HG03095 (cell line): Measurements from ENCODE around the gene CMTM8.
"Not testable (repeated sequence)": the region's sequence is repeated elsewhere in the genome, so short reads cannot be mapped to it uniquely, and the experiment has no call there.

ENCODE experiments used
- ATAC-seq: cut with Tn5 transposase; IDR thresholded peaks from one replicate; pipeline ENCODE4 v1.9.1; 2021; ENCODE audit warnings: moderate library complexity; ENCODE audit not compliant: unreplicated experiment

Gene CMTM8

GRCh38 chr3:32373276-32373675 lies 134.8 kb downstream of the CMTM8 start:
- ATAC-seq, result no peak

GRCh38 chr3:32373844-32374243 lies 135.4 kb downstream of the CMTM8 start:
- no peak for ATAC-seq

GRCh38 chr3:32374788-32375595 lies 136.5 kb downstream of the CMTM8 start:
- ATAC-seq, result no peak

- no peak for ATAC-seq
These were observed 137.1 kb downstream of the CMTM8 start for GRCh38 chr3:32375596-32375930.

GRCh38 chr3:32376115-32376514 lies 137.6 kb downstream of the CMTM8 start:
- ATAC-seq, result no peak

GRCh38 chr3:32379831-32380500 lies 141.5 kb downstream of the CMTM8 start:
- no peak for ATAC-seq

- no peak for ATAC-seq
These were observed 143.4 kb downstream of the CMTM8 start for GRCh38 chr3:32381922-32382321.

- no peak for ATAC-seq
These were observed 144.7 kb downstream of the CMTM8 start for GRCh38 chr3:32383136-32383711.

- ATAC-seq, result no peak
These were observed 146.5 kb downstream of the CMTM8 start for GRCh38 chr3:32384938-32385337.

GRCh38 chr3:32387512-32387911 lies 149.0 kb downstream of the CMTM8 start:
- no peak for ATAC-seq

- ATAC-seq, result not testable (repeated sequence)
These were observed 151.1 kb downstream of the CMTM8 start for GRCh38 chr3:32389577-32389976.

GRCh38 chr3:32391643-32392535 lies 153.4 kb downstream of the CMTM8 start, which contains the start of gene CMTM7:
Gene CMTM7 (plus strand): TSS chr3:32391853. CDS start chr3:32391907, 54 bp downstream.
- ATAC-seq, result peak; percentile 54

- no peak for ATAC-seq
These were observed 154.2 kb downstream of the CMTM8 start for GRCh38 chr3:32392536-32393302.

- no peak for ATAC-seq
These were observed 157.0 kb downstream of the CMTM8 start for GRCh38 chr3:32395496-32395895.

GRCh38 chr3:32397941-32398340 lies 159.5 kb downstream of the CMTM8 start:
- ATAC-seq, result no peak

- no peak for ATAC-seq
These were observed 160.1 kb downstream of the CMTM8 start for GRCh38 chr3:32398531-32398930.

- no peak for ATAC-seq
These were observed 160.6 kb downstream of the CMTM8 start for GRCh38 chr3:32399030-32399620.

- ATAC-seq, result no peak
These were observed 162.6 kb downstream of the CMTM8 start for GRCh38 chr3:32401126-32401525.

GRCh38 chr3:32401556-32402081 lies 163.1 kb downstream of the CMTM8 start:
- peak; percentile 73 for ATAC-seq

- ATAC-seq, result no peak
These were observed 165.2 kb downstream of the CMTM8 start for GRCh38 chr3:32403663-32404062.
